SK-N-SH (cell line): ENCODE results near the gene PJA2.

Experiments
- EP300 ChIP-seq, 2 experiments: IDR thresholded peaks; 2 replicates each; pipeline versions ENCODE4 v1.4.0 to v1.6.1; 2012; ENCODE audit warnings: borderline replicate concordance in 1 of 2, low read depth in 1 of 2, low read length in 1 of 2
- TCF12 ChIP-seq: IDR thresholded peaks from 2 replicates; pipeline ENCODE4 v1.4.0; 2012
- TF ChIP-seq, protein P1 (sequence below): fragments of 200-600 bp; sonication (generic); IDR thresholded peaks from 2 replicates; pipeline ENCODE4 v1.6.1; 2017; ENCODE audit warnings: antibody characterized with exemption, mild to moderate bottlenecking, moderate library complexity

DNA sequence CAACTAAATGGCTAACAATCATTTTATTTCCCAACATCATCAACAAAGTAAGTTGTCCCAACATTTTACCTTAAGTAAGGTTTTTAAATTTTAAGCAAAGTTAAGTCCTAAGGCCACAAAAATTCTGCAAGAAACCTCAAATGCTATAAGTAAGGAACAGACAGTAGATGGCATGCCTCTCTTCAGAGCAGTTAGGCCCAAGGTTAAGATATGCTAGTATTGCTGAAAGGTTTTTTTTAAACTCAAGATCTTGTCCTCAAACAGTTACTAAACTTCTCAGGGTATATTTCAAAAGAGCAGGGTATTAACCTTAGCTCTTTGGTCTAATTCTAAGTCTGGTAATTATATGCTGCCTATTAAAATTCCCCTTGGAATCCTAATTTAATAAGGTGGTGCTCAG, 35.1 kb downstream of the PJA2 start:
- TF ChIP-seq, protein P1, sequence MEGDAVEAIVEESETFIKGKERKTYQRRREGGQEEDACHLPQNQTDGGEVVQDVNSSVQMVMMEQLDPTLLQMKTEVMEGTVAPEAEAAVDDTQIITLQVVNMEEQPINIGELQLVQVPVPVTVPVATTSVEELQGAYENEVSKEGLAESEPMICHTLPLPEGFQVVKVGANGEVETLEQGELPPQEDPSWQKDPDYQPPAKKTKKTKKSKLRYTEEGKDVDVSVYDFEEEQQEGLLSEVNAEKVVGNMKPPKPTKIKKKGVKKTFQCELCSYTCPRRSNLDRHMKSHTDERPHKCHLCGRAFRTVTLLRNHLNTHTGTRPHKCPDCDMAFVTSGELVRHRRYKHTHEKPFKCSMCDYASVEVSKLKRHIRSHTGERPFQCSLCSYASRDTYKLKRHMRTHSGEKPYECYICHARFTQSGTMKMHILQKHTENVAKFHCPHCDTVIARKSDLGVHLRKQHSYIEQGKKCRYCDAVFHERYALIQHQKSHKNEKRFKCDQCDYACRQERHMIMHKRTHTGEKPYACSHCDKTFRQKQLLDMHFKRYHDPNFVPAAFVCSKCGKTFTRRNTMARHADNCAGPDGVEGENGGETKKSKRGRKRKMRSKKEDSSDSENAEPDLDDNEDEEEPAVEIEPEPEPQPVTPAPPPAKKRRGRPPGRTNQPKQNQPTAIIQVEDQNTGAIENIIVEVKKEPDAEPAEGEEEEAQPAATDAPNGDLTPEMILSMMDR = peak; percentile 29; the same call in 1 of the 2 replicates
- no peak for TF ChIP-seq TCF12
- TF ChIP-seq EP300 (IDR thresholded peaks at IDR 0.05; ENCODE audit: borderline replicate concordance in 1 of 2, low read depth in 1 of 2, low read length in 1 of 2) = no peak
